Measurements from ENCODE around the gene PTPRO.

GRCh38 chr12:15488481-15488880, 166.2 kb downstream of the PTPRO start:
- no peak for TF ChIP-seq CTCF (conservative IDR thresholded peaks at IDR 0.05)
- TF ChIP-seq ZFX (IDR thresholded peaks at IDR 0.05): no peak
